Myocyte (in vitro differentiated cells): ENCODE data around the gene CYP19A1. TPM values are rescaled to one million over a fixed set of nuclear protein-coding genes. Genes with fewer than 3 reads are reported as not detected.

Experiments used
- DNase-seq: peaks from one replicate; pipeline ENCODE4 v3.0.0-alpha.2; 2012; ENCODE audit warnings: low read depth
- total RNA-seq: library from RNA; depleted of rRNA; stranded (reverse); fragments of >200 nt; gene quantifications from 2 replicates; pipeline ENCODE4 v1.2.3, GENCODE V29; 2014

The CYP19A1 gene
- total RNA-seq, 1 donor from 2014 or later, result 5.8 TPM

- no peak for DNase-seq
Observed at GRCh38 chr15:51359981-51360380, 21.6 kb upstream of the CYP19A1 start.

- peak; percentile 12 for DNase-seq
Observed at GRCh38 chr15:51356983-51357382, 18.6 kb upstream of the CYP19A1 start.

- no peak for DNase-seq
Observed at GRCh38 chr15:51356147-51356546, 17.8 kb upstream of the CYP19A1 start.

DNA sequence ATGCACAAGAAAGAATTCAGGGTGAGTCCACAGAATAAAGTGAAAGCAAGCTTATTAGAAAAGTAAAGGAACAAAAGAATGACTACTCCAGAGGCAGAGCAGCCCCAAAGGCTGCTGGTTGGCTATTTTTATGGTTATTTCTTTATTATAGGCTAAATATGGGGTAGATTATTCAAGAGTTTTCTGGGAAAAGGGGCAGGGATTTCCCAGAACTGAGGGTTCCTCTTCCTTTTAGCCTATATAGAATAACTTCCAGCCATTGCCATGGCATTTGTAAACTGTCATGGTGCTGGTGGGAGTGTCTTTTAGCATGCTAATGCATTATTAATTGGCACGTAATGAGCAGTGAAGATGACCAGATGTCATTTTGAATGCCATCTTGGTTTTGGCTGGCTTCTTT is 16.7 kb upstream of the CYP19A1 start:
- no peak for DNase-seq

DNA sequence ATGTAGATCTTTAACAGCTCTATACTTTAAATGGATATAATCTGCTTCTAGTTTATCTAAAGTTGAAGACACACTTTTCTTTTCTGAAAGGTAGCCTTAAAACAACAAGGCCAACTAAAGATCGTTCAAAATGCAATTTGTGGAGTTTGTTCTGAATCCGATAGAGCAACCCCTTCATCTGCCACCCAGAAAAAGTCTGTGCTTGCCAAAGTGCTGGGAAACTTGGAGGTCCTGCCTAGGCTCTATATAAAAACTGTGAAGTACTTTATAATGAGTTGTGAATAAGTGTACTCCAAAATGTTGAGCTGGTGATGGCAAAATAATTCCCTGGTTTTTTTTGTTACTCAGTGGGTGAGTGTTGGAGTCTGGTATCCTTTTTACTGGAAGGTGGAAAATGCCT is 15.6 kb upstream of the CYP19A1 start:
- DNase-seq, result no peak

DNA sequence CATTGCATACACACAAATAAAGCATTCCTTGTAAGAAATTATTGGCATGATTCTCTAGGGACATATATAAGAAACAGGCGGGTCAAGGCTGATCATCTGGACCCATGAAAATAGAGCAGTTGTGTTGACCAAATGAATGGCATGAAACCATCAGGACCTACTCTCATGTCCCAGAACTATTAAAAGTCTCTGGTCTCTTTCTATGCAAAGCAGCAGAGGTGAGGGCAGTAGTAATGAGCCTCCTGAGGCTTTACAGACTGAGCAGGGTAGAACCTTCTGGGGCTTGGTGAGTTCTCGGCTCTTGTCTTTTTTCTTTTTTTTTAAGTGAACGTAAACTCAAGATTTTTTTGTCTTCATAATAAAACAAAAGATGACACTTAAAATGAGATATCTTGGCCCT is 12.3 kb upstream of the CYP19A1 start:
- no peak for DNase-seq

DNA sequence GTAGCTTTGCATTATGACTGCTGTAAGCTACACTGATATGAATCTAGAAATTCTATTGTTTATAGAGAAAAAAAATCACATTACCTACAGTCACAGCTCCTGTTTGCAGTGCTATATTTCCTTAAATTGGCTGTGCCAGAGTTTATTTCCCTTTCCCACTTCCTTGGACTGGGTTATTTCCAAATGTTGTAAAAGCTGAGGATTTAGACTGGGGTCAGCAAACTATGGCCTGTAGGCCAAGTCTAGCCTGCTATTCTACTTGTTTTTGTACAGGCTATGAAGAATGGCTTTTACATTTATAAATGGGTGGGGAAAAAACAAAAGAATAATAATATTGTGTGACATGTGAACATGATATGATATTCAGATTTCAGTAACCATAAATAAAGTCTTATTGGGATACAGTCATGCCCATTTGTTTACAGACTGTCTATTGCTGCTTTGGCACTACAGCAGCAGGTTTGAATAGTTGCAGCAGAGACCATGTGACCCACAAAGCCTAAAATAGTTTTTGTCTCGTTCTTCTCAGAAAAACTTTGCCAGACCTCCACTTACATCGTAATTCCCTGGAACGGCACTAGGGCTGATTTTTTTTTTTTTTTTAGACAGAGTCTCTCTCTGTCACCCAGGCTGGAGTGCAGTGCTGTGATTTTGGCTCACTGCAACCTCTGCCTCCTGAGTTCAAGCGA is 10.9 kb upstream of the CYP19A1 start:
- DNase-seq, result peak; percentile 43

DNA sequence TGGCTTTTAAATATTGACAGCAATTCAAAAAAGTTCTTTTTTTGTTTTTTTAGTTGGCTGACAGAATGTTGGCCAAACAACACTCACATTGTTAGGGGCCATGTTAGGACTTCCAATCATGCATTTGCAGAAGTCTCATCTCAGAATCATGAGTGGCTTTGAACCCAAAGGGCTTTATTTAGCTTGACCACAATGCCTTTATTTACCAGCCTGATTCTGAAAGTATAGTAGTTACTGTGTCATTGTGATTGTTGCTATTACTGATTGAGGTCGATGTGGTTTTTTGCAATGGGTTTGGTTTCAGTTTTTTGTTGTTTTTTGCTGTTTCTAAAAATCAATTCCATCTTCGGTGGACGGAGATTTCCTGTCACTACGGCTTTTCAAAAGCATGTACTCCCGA is 10.3 kb upstream of the CYP19A1 start:
- peak; percentile 36 for DNase-seq

GRCh38 chr15:51346136-51346535 is 7.7 kb upstream of the CYP19A1 start:
- DNase-seq, result no peak

DNA sequence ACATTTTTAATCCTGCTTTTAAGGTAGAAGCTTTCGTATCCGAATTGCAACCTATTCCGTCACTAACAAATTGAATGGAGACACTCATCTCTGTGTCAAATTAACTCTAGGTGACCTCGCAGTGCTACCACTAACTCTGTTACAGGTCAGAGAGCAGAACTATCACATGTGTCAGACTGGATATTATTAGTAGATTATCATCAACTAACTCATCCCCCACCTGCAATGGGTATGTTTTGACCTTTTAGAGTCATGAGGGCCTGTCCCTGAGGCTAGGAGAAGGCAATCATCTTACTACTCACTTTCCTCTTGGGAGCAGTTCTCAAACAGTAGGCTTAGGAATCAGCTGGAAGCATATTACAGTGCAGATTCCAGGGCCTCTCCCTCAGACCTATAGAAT is 5.1 kb upstream of the CYP19A1 start:
- DNase-seq, result no peak

DNA sequence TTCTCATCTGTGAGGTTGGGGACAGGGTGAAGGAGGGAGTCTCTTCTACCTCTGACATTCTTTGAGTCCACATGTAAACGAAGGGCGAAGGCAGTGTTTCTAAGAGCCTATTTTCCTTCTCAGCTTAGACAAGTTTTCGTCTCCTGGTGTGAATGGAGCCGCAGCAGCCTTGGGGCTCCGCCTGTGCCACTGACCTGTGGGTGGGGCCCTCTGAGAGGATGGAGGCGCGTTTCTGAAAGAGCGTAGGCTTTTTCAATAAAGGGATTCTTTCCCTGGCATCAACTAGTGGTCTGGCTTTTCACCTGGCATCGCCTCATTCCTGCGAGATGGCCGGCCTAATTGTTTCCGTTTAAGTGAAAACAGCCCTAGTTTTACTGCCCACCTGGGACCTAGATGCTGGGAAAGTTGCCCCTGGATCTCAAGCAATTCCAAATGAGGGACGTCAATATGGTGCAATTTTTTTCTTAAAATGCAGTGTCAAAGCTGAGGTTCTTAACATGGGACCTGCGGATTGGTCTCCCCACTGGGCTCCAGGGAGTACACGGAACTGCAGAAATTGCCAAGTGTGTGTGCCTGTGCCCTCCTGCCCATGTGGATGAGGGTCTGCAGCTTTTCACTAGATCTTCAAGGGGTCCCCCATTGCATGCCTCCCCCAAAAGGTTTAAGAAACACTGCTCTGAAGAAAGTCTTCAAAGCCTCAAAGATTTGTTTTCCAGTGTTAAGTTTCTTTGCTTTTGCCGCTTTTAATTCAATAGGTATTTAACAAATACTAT is 4.0 kb upstream of the CYP19A1 start:
- DNase-seq, result no peak

GRCh38 chr15:51341366-51342226 is 3.2 kb upstream of the CYP19A1 start, which contains the start of gene GLDN:
Gene GLDN, plus strand, starts transcription at chr15:51341655. Its CDS starts 30 bp downstream, at chr15:51341685.
- DNase-seq, result peak; percentile 52

DNA sequence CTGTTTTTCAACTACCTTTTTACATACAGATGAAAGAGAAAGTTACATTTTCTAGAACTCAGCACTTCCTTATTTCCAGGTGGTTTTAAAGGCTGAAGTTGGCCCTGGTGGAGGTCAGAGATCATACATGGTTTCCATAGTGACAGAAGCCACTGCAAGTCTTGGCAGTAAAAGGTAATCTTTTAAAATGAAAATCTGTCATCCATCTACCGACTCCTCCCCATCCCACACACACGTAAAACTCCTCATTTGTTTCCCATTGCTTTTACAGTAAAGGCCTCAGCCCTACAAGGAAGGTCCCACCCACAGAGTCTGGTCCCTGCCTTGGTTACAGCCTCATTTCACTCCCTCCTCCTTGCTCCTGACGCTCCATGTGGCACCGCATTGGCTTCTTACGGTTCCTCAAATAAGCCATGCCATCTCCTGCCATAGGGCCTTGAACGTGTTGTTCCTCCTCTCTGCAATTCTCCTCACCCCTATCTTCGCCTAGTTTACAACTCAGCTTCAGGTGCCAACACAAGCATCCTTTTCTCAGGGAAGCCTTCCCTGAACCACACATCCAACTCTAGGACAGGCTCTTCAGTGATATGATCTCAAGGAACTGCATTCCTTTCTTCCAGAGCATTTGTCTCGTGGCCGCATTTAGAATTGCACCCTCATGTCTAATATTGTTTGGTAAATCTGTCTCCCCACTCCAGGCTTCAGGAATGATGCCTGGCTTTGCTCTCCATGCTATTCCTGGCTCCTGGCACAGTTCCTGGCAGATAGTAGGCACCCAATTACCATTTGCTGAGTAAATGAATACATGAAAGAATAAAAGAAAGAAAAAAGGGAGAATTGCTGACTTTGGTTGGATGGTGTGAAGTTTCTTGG is 2.6 kb downstream of the CYP19A1 start:
- peak; percentile 77 for DNase-seq

GRCh38 chr15:51335087-51335486 is 3.3 kb downstream of the CYP19A1 start:
- DNase-seq, result no peak

GRCh38 chr15:51334011-51334451 is 4.4 kb downstream of the CYP19A1 start:
- no peak for DNase-seq

DNA sequence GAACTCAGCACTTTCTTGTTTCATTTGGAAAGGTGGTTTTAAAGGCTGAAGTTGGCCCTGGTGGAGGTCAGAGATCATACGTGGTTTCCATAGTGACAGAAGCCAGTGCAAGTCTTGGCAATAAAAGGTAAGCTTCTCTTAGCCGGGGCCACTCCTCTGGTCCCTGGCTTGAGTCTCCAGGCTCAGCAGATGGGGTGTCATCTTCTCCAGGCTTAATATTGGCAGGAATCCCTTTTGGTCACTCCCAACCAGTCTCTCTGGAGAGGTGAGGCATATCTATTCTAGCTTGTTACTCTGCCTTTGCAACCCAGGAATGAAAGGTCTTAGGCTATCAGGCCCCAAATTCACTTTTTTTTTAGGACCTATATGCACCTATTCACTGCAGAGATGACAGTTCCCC is 4.8 kb downstream of the CYP19A1 start:
- no peak for DNase-seq

DNA sequence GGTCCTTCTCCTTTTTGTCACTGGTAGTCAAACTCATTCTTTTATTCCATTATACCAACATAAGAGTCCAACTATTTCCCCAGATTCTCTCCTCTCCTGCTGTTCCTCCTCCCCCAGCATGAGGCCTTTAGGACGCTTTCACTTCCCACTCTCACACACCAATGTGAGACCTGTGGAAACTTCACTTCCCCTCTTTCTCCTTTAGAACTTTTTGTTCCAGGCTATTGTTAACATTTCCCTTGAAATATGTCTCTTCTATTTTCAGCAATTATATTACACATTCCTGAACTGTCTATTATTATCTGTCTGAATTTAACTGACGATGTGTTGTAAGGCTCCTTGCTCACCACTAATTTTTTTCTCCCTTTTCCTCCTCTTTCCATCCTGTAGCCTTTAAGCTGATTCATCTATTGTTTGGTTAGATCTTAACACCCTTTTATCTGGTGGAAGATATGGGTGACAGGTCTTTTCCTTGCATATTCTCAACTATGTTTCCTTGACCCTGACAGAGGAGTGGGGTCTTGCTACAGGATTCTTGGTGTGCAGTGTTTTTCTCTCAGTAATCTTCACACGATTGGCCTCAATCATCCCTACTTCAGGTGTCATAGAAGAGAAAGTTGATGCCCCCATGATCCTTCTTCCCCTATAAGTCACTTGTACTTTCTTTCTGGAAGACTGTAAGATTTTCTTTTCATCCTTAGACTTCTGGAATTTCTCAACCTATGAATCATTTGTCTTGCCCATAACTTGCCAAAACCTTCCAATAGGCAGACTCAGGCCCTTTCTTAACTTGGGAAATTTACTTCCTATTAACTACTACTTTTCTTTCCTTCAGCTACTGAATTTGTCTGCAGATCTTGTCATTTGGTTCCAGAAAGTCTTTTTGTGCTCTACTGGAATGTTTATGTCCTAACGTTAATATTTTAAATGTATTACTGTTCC is 5.9 kb downstream of the CYP19A1 start:
- DNase-seq, result no peak

DNA sequence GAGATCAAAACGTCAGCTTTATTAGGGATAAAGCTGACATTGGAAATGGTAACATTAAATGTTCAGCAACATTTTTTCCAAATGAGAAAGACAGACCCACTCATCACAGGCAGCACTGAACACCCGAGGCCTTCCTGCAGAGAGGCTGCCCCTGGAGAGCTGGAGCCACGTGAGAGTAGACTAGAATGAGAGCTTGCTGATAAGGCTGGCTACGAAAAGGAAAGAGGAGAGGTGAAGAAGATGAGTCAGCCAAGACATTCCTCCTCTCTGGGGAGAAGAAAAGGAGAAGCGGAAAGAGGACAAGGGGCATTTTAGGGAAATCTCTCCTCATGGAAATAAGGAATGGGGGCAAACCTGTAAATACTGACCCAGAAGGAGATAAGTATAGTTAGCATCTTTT is 7.3 kb downstream of the CYP19A1 start:
- no peak for DNase-seq

GRCh38 chr15:51328926-51329325 is 9.5 kb downstream of the CYP19A1 start:
- DNase-seq, result no peak

- no peak for DNase-seq
Observed at GRCh38 chr15:51327081-51327480, 11.3 kb downstream of the CYP19A1 start.
